Body of pancreas (tissue), 4 donors: ENCODE data around the gene LBX1. TPM values are rescaled to one million over a fixed set of nuclear protein-coding genes. Genes with fewer than 3 reads are reported as not detected.
"Not testable (repeated sequence)": the region's sequence is repeated elsewhere in the genome, so short reads cannot be mapped to it uniquely, and the experiment has no call there.

Source experiments
- ATAC-seq: fragments of 150-250 bp; one replicate; pipeline ENCODE4 v1.9.1; 2016
- DNase-seq, 4 donors: peaks; one replicate each; pipeline ENCODE4 v3.0.0-alpha.2; 2019
- H3K27ac ChIP-seq, 4 donors: fragments of 200-600 bp; sonication (generic); 1 replicate in 3 of 4; 2 replicates in 1 of 4; pipeline versions ENCODE4 v1.5.1 to v1.6.1; 2016 to 2019; ENCODE audit warnings: mild to moderate bottlenecking in 1 of 4, mixed read lengths in 1 of 4, moderate library complexity in 1 of 4
- H3K27me3 ChIP-seq, 2 donors: fragments of 200-600 bp; sonication (generic); one replicate each; pipeline ENCODE4 v1.6.0; 2016; ENCODE audit warnings: mild to moderate bottlenecking in 1 of 2
- H3K36me3 ChIP-seq, 2 donors: fragments of 200-600 bp; sonication (generic); replicated peaks in 1 of 2; 2 replicates each; pipeline ENCODE4 v1.5.1; 2016; ENCODE audit warnings: low read depth in 2 of 2; ENCODE audit not compliant: insufficient read depth in 1 of 2
- H3K4me1 ChIP-seq: fragments of 200-600 bp; sonication (generic); one replicate; pipeline ENCODE4 v1.6.0; 2016
- H3K4me3 ChIP-seq, 2 donors: fragments of 200-600 bp; sonication (generic); 1 replicate in 1 of 2; 2 replicates in 1 of 2; pipeline ENCODE4 v1.5.1; 2016 to 2019
- H3K9me3 ChIP-seq, 3 donors: fragments of 200-600 bp; sonication (generic); 1 replicate in 2 of 3; 2 replicates in 1 of 3; pipeline ENCODE4 v1.5.1; 2016
- POLR2A ChIP-seq, 3 donors: fragments of 450-650 bp; IDR thresholded peaks; one replicate each; pipeline ENCODE4 v1.6.1; 2016; ENCODE audit warnings: antibody characterized with exemption in 3 of 3, mild to moderate bottlenecking in 2 of 3
- WGBS, 2 donors: methylation state at CpG; one replicate each; pipeline ENCODE4 v1.1.5; 2017; 5-methylcytosine and 5-hydroxymethylcytosine counted together
- intact Hi-C: fragments of 100-400 bp; cut with DNase I; formaldehyde crosslinking; loops from one replicate; pipeline ENCODE4 v1.15.1; 2023
- total RNA-seq, 2 donors: library from RNA; depleted of rRNA; stranded (reverse); fragments of >200 nt; gene quantifications; one replicate each; pipeline ENCODE4 v1.1.0, GENCODE V29; 2016
- TF ChIP-seq, protein P1 (sequence below), 7 experiments: fragments of 450-650 bp in 4 of 7; fragments of 200-600 bp in 3 of 7; sonication (generic) in 3 of 7; IDR thresholded peaks; one replicate each; pipeline ENCODE4 v1.5.1; 2016 to 2019; ENCODE audit warnings: antibody characterized with exemption in 7 of 7

LBX1 gene
- total RNA-seq, 2 donors from 2014 or later = not detected

DNA sequence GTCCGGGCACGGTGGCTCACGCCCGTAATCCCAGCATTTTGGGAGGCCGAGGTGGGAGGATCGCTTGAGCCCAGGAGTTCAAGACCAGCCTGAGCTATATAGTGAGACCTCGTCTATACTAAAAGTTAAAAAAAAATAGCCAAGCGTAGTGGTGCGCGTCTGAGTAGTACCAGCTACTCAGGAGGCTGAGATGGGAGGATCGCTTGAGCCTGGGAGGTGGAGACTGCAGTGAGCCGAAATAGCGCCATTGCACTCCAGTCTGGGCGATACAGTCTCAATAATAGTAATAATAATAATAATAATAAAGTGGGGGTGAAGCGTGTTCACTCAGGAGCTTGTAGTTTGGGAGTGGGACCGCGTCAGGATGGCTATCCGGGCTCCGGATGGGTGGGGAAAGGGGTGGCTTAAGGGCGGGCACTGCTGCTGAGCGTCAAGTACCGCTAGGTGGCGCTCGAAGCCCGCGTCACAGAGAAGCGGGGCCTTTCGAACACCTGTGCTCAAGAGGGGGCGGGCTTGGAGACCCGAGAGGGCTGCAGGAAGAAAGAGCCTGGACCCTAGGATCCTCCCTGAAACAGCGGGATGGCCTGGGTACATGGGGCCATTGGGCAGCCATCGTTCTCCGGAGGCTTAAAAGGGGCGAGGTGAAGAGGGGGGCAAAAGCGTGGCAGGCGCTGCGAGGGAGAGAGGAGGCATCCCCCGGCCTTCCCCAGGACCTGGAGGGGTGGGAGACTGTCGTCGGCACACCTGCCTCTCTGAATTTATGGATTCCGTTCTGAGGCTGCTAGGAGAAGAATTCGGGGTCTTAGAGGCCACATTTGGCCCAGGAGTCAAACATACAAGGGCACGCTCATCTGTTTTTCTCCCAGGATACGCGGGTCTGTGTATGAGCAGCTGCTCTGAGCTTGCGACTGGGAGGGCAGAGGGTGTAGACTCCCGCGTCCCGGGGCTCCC, 14.5 kb downstream of the LBX1 start:
- Histone ChIP-seq H3K36me3 (no peaks in the 10 kb centered on the region), H3K9me3 (no peaks in the 10 kb centered on the region), H3K27ac (no peak overlapping the region), H3K4me3 (no peak overlapping the region), H3K4me1 (peaks cover 47% of the 10 kb centered on the region), H3K27me3 (peaks cover 0 to 59% of the 10 kb centered on the region in 2 donors)
- 12 to 16% methylated on average over 48 to 49 of the region's 49 CpGs for WGBS, 2 donors
- ATAC-seq (peak; percentile 68), DNase-seq (peak; percentile 58 to 72 (median 64))
- TF ChIP-seq, protein P1, sequence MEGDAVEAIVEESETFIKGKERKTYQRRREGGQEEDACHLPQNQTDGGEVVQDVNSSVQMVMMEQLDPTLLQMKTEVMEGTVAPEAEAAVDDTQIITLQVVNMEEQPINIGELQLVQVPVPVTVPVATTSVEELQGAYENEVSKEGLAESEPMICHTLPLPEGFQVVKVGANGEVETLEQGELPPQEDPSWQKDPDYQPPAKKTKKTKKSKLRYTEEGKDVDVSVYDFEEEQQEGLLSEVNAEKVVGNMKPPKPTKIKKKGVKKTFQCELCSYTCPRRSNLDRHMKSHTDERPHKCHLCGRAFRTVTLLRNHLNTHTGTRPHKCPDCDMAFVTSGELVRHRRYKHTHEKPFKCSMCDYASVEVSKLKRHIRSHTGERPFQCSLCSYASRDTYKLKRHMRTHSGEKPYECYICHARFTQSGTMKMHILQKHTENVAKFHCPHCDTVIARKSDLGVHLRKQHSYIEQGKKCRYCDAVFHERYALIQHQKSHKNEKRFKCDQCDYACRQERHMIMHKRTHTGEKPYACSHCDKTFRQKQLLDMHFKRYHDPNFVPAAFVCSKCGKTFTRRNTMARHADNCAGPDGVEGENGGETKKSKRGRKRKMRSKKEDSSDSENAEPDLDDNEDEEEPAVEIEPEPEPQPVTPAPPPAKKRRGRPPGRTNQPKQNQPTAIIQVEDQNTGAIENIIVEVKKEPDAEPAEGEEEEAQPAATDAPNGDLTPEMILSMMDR (IDR thresholded peaks at IDR 0.05) = peak; percentile 61 to 93 (median 78)
- no peak for TF ChIP-seq POLR2A (IDR thresholded peaks at IDR 0.05)
- intact Hi-C loops = loop anchor here (5.0 to 10.0 kb wide), 3 partner anchors 250 to 560 kb away; partner anchors contain the start of gene FGF8

GRCh38 chr10:101208543-101208942, 20.7 kb downstream of the LBX1 start:
- Histone ChIP-seq H3K4me3 (no peak overlapping the region), H3K27me3 (peaks cover 0 to 8% of the 10 kb centered on the region in 2 donors), H3K9me3 (no peaks in the 10 kb centered on the region), H3K36me3 (no peaks in the 10 kb centered on the region), H3K27ac (no peak overlapping the region), H3K4me1 (peaks cover 3% of the 10 kb centered on the region)
- DNase-seq (no peak), ATAC-seq (no peak)
- intact Hi-C loops = no loop called here
- TF ChIP-seq POLR2A (IDR thresholded peaks at IDR 0.05) = no peak
- TF ChIP-seq, protein P1 (IDR thresholded peaks at IDR 0.05) = no peak
- WGBS, 2 donors = 58 to 59% methylated on average over 5 of the region's 5 CpGs

DNA sequence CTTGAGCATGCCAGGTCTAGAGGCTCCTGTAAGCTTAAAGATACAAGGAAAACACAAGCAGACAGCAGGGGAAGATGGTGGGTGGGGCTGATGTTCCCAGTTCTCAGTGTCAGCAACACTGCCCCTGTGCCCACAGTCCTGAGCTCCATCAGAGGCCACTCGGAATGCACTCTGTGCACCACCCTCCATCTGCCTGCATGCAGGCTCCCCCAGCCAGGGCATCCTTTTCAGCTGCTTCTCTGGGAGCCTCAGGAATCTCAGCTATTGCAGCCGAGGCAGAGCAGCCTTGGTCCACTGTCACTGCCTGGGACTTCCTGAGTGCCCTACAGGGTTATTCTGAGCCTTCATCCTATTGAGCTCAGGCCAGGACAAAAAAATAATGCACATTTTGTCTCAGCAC, 22.2 kb downstream of the LBX1 start:
- Histone ChIP-seq H3K36me3 (no peaks in the 10 kb centered on the region), H3K4me3 (no peak overlapping the region), H3K27ac (no peak overlapping the region), H3K27me3 (no peaks in the 10 kb centered on the region), H3K4me1 (no peaks in the 10 kb centered on the region), H3K9me3 (no peaks in the 10 kb centered on the region)
- no peak for TF ChIP-seq POLR2A (IDR thresholded peaks at IDR 0.05)
- TF ChIP-seq, protein P1 (IDR thresholded peaks at IDR 0.05) = no peak
- DNase-seq (no peak), ATAC-seq (no peak)
- 40% methylated on average over 2 of the region's 2 CpGs; no CpG with 5 or more reads in 1 of the 2 donors for whole genome bisulfite sequencing, 2 donors
- intact Hi-C loops = no loop called here

- WGBS, 2 donors = 46 to 50% methylated on average over 4 of the region's 4 CpGs
- H3K27ac ChIP-seq, H3K4me1 ChIP-seq, ATAC-seq, H3K27me3 ChIP-seq, H3K9me3 ChIP-seq, DNase-seq, H3K36me3 ChIP-seq, intact Hi-C loops, H3K4me3 ChIP-seq: not testable (repeated sequence)
Measured at GRCh38 chr10:101202667-101203066, 26.6 kb downstream of the LBX1 start.

DNA sequence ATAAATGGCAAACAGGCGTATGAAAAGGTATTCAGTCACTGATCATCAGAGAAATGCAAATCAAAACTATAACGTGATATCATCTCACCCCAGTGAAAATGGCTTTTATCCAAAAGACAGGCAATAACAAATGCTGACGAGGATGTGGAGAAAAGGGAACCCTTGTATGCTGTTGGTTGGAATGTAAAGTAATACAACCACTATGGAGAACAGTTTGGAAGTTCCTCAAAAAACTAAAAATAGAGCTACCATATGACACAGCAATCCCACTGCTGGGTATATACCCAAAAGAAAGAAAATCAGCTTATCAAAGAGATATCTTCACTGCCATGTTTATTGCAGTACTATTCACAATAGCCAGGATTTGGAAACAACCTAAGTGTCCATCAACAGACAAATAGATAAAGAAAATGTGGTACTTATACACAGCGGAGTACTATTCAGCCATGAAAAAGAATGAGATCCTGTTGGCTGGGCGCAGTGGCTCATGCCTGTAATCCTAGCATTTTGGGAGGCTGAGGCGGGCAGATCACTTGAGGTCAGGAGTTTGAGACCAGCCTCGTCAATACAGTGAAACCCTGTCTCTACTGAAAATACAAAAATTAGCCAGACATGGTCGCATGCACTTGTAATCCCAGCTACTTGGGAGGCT, 30.8 kb downstream of the LBX1 start:
- H3K36me3 ChIP-seq, H3K4me1 ChIP-seq, H3K4me3 ChIP-seq, H3K27ac ChIP-seq, intact Hi-C loops, ATAC-seq, H3K27me3 ChIP-seq, DNase-seq, H3K9me3 ChIP-seq: not testable (repeated sequence)
- WGBS, 2 donors = 79% methylated on average over 8 of the region's 8 CpGs
